Hair follicular keratinocyte (primary cell): ENCODE data around the gene SPAG16. TPM values are rescaled to one million over a fixed set of nuclear protein-coding genes. Genes with fewer than 3 reads are reported as not detected.

ENCODE experiments used
- total RNA-seq: library from RNA; depleted of rRNA; stranded (reverse); fragments of >200 nt; gene quantifications from 2 replicates; pipeline ENCODE4 v1.2.3, GENCODE V29; 2015

The SPAG16 gene
- 10.9 and 14.2 TPM in 2 replicates for total RNA-seq

GRCh38 chr2:213284105-213285090 lies at the start of gene SPAG16:
TSS of gene SPAG16 (plus strand) at chr2:213284464.

GRCh38 chr2:214410918-214411554 lies 1126.8 kb downstream of the SPAG16 start, which contains the start of gene VWC2L:
TSS of gene VWC2L (plus strand) at chr2:214411054. CDS start at chr2:214414194, 3,140 bp downstream.

Other genes starting within 250 kb of the SPAG16 start
- 2.4 and 7.0 TPM in 2 replicates for gene IKZF2, start 132.9 kb upstream of the SPAG16 start, total RNA-seq